Measurements from ENCODE around the gene LRRC56. TPM values are rescaled to one million over a fixed set of nuclear protein-coding genes. Genes with fewer than 3 reads are reported as not detected.

Gene LRRC56
- total RNA-seq, 1 experiment from 2014 or later = 0.37 TPM

- H3K27me3 ChIP-seq (ENCODE audit: low read length) = no peaks in the 10 kb centered on the region
- no peak overlapping the region for H3K9ac ChIP-seq (ENCODE audit: low read length)
- no peak for DNase-seq
- H2AFZ ChIP-seq (ENCODE audit: low read length) = no peak overlapping the region
- H3K4me1 ChIP-seq (ENCODE audit: low read length) = peaks cover 23% of the 10 kb centered on the region
- H3K4me2 ChIP-seq (ENCODE audit: low read depth, low read length, poor library complexity, severe bottlenecking) = no peak overlapping the region
- no peaks in the 10 kb centered on the region for H3K9me2 ChIP-seq (replicated peaks; ENCODE audit: insufficient read depth, low read length)
- H3K4me3 ChIP-seq (ENCODE audit: low read length) = no peak overlapping the region
- H3K36me3 ChIP-seq (ENCODE audit: insufficient read depth, low read length) = no peaks in the 10 kb centered on the region
- no peak overlapping the region for H3K27ac ChIP-seq (ENCODE audit: low read length)
- H4K20me1 ChIP-seq (ENCODE audit: insufficient read depth, low read depth, low read length) = no peaks in the 10 kb centered on the region
- no peaks in the 10 kb centered on the region for H3K9me3 ChIP-seq (ENCODE audit: low read length)
- no peaks in the 10 kb centered on the region for H3K79me2 ChIP-seq (ENCODE audit: low read length)
These were observed 2.7 kb downstream of the LRRC56 start for GRCh38 chr11:539971-540481.

- Histone ChIP-seq H3K9ac (ENCODE audit: low read length) (no peak overlapping the region), H2AFZ (ENCODE audit: low read length) (no peak overlapping the region), H3K36me3 (ENCODE audit: insufficient read depth, low read length) (no peaks in the 10 kb centered on the region), H3K27ac (ENCODE audit: low read length) (no peak overlapping the region), H3K4me3 (ENCODE audit: low read length) (no peak overlapping the region), H3K4me2 (ENCODE audit: low read depth, low read length, poor library complexity, severe bottlenecking) (no peak overlapping the region), H3K27me3 (ENCODE audit: low read length) (no peaks in the 10 kb centered on the region), H3K4me1 (ENCODE audit: low read length) (peaks cover 23% of the 10 kb centered on the region), H3K79me2 (ENCODE audit: low read length) (no peaks in the 10 kb centered on the region), H3K9me3 (ENCODE audit: low read length) (no peaks in the 10 kb centered on the region), H3K9me2 (replicated peaks; ENCODE audit: insufficient read depth, low read length) (no peaks in the 10 kb centered on the region), H4K20me1 (ENCODE audit: insufficient read depth, low read depth, low read length) (no peaks in the 10 kb centered on the region)
- no peak for DNase-seq
These were observed 3.5 kb downstream of the LRRC56 start for GRCh38 chr11:540583-541432.

GRCh38 chr11:541433-541885, 4.1 kb downstream of the LRRC56 start:
- Histone ChIP-seq H4K20me1 (ENCODE audit: insufficient read depth, low read depth, low read length) (no peaks in the 10 kb centered on the region), H3K36me3 (ENCODE audit: insufficient read depth, low read length) (no peaks in the 10 kb centered on the region), H3K4me3 (ENCODE audit: low read length) (no peak overlapping the region), H3K4me1 (ENCODE audit: low read length) (peaks cover 18% of the 10 kb centered on the region), H3K9me2 (replicated peaks; ENCODE audit: insufficient read depth, low read length) (no peaks in the 10 kb centered on the region), H3K27me3 (ENCODE audit: low read length) (no peaks in the 10 kb centered on the region), H3K9ac (ENCODE audit: low read length) (no peak overlapping the region), H3K79me2 (ENCODE audit: low read length) (no peaks in the 10 kb centered on the region), H3K9me3 (ENCODE audit: low read length) (no peaks in the 10 kb centered on the region), H3K4me2 (ENCODE audit: low read depth, low read length, poor library complexity, severe bottlenecking) (no peak overlapping the region), H2AFZ (ENCODE audit: low read length) (no peak overlapping the region), H3K27ac (ENCODE audit: low read length) (no peak overlapping the region)
- DNase-seq = no peak

GRCh38 chr11:544817-545166, 7.5 kb downstream of the LRRC56 start:
- H3K36me3 ChIP-seq (ENCODE audit: insufficient read depth, low read length) = no peaks in the 10 kb centered on the region
- no peaks in the 10 kb centered on the region for H3K79me2 ChIP-seq (ENCODE audit: low read length)
- H4K20me1 ChIP-seq (ENCODE audit: insufficient read depth, low read depth, low read length) = no peaks in the 10 kb centered on the region
- H3K9ac ChIP-seq (ENCODE audit: low read length) = no peak overlapping the region
- H3K27me3 ChIP-seq (ENCODE audit: low read length) = no peaks in the 10 kb centered on the region
- H3K4me2 ChIP-seq (ENCODE audit: low read depth, low read length, poor library complexity, severe bottlenecking) = no peak overlapping the region
- no peaks in the 10 kb centered on the region for H3K9me3 ChIP-seq (ENCODE audit: low read length)
- peaks cover 8% of the 10 kb centered on the region for H3K4me1 ChIP-seq (ENCODE audit: low read length)
- no peak for DNase-seq
- no peak overlapping the region for H2AFZ ChIP-seq (ENCODE audit: low read length)
- no peak overlapping the region for H3K4me3 ChIP-seq (ENCODE audit: low read length)
- no peak overlapping the region for H3K27ac ChIP-seq (ENCODE audit: low read length)
- H3K9me2 ChIP-seq (replicated peaks; ENCODE audit: insufficient read depth, low read length) = no peaks in the 10 kb centered on the region

- peaks cover 8% of the 10 kb centered on the region for H3K4me1 ChIP-seq (ENCODE audit: low read length)
- no peaks in the 10 kb centered on the region for H3K9me3 ChIP-seq (ENCODE audit: low read length)
- H3K79me2 ChIP-seq (ENCODE audit: low read length) = no peaks in the 10 kb centered on the region
- no peak overlapping the region for H3K4me2 ChIP-seq (ENCODE audit: low read depth, low read length, poor library complexity, severe bottlenecking)
- H3K27ac ChIP-seq (ENCODE audit: low read length) = no peak overlapping the region
- no peak overlapping the region for H3K4me3 ChIP-seq (ENCODE audit: low read length)
- no peaks in the 10 kb centered on the region for H3K9me2 ChIP-seq (replicated peaks; ENCODE audit: insufficient read depth, low read length)
- no peak overlapping the region for H3K9ac ChIP-seq (ENCODE audit: low read length)
- DNase-seq = no peak
- H2AFZ ChIP-seq (ENCODE audit: low read length) = no peak overlapping the region
- H3K27me3 ChIP-seq (ENCODE audit: low read length) = no peaks in the 10 kb centered on the region
- H4K20me1 ChIP-seq (ENCODE audit: insufficient read depth, low read depth, low read length) = no peaks in the 10 kb centered on the region
- H3K36me3 ChIP-seq (ENCODE audit: insufficient read depth, low read length) = no peaks in the 10 kb centered on the region
These were observed 7.8 kb downstream of the LRRC56 start for GRCh38 chr11:545171-545570.

- peaks cover 8% of the 10 kb centered on the region; the same call in 1 of the 2 replicates for H4K20me1 ChIP-seq (ENCODE audit: insufficient read depth, low read depth, low read length)
- no peaks in the 10 kb centered on the region for H3K27me3 ChIP-seq (ENCODE audit: low read length)
- H3K9ac ChIP-seq (ENCODE audit: low read length) = no peak overlapping the region
- no peaks in the 10 kb centered on the region for H3K79me2 ChIP-seq (ENCODE audit: low read length)
- no peaks in the 10 kb centered on the region for H3K36me3 ChIP-seq (ENCODE audit: insufficient read depth, low read length)
- DNase-seq = peak; percentile 60
- peaks cover 9% of the 10 kb centered on the region for H3K4me1 ChIP-seq (ENCODE audit: low read length)
- no peak overlapping the region for H3K4me3 ChIP-seq (ENCODE audit: low read length)
- no peak overlapping the region for H2AFZ ChIP-seq (ENCODE audit: low read length)
- H3K9me3 ChIP-seq (ENCODE audit: low read length) = no peaks in the 10 kb centered on the region
- H3K4me2 ChIP-seq (ENCODE audit: low read depth, low read length, poor library complexity, severe bottlenecking) = no peak overlapping the region
- no peak overlapping the region for H3K27ac ChIP-seq (ENCODE audit: low read length)
- no peaks in the 10 kb centered on the region for H3K9me2 ChIP-seq (replicated peaks; ENCODE audit: insufficient read depth, low read length)
These were observed 11.6 kb downstream of the LRRC56 start for GRCh38 chr11:548700-549603.

GRCh38 chr11:550021-550745, 12.9 kb downstream of the LRRC56 start:
- peaks cover 8% of the 10 kb centered on the region; the same call in 1 of the 2 replicates for H4K20me1 ChIP-seq (ENCODE audit: insufficient read depth, low read depth, low read length)
- H3K36me3 ChIP-seq (ENCODE audit: insufficient read depth, low read length) = no peaks in the 10 kb centered on the region
- H3K79me2 ChIP-seq (ENCODE audit: low read length) = no peaks in the 10 kb centered on the region
- H3K4me2 ChIP-seq (ENCODE audit: low read depth, low read length, poor library complexity, severe bottlenecking) = no peak overlapping the region
- no peak overlapping the region for H3K9ac ChIP-seq (ENCODE audit: low read length)
- H3K27me3 ChIP-seq (ENCODE audit: low read length) = no peaks in the 10 kb centered on the region
- H3K27ac ChIP-seq (ENCODE audit: low read length) = no peak overlapping the region
- no peak for DNase-seq
- no peak overlapping the region for H2AFZ ChIP-seq (ENCODE audit: low read length)
- no peak overlapping the region for H3K4me3 ChIP-seq (ENCODE audit: low read length)
- H3K9me2 ChIP-seq (replicated peaks; ENCODE audit: insufficient read depth, low read length) = no peaks in the 10 kb centered on the region
- H3K4me1 ChIP-seq (ENCODE audit: low read length) = peaks cover 18% of the 10 kb centered on the region
- no peaks in the 10 kb centered on the region for H3K9me3 ChIP-seq (ENCODE audit: low read length)
